Measurements from ENCODE around the gene PLCL1.

- TF ChIP-seq POLR2A (IDR thresholded peaks at IDR 0.05) (no peak), POLR2AphosphoS5 (IDR thresholded peaks at IDR 0.05) (no peak), CTCF (IDR thresholded peaks at IDR 0.05) (no peak), EP300 (IDR thresholded peaks at IDR 0.05) (no peak)
These were observed 258.8 kb downstream of the PLCL1 start for GRCh38 chr2:198063242-198063641.
